ENCODE measurements around the gene EIF4G1.

DNA sequence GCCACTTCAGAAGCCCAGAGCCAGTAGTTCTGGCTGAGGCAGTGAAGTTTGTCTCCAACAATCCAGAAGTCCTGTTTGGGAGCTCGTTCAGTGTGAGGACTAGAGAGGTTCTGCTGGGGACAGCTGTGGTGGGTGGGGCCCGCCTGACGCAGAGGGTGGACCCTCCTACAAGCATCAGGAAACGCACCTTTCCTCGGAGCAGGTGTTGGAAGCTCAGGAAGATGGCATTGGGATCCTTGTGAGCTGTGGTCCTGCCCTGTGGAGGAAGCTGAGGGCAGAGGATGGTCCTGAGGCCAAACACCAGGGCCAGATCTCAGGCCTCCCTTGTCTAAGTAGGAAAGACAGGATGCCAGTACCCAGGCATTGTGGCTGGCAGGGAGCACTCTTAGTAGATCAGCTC, 58.5 kb downstream of the EIF4G1 start:
- TF ChIP-seq, protein P1, sequence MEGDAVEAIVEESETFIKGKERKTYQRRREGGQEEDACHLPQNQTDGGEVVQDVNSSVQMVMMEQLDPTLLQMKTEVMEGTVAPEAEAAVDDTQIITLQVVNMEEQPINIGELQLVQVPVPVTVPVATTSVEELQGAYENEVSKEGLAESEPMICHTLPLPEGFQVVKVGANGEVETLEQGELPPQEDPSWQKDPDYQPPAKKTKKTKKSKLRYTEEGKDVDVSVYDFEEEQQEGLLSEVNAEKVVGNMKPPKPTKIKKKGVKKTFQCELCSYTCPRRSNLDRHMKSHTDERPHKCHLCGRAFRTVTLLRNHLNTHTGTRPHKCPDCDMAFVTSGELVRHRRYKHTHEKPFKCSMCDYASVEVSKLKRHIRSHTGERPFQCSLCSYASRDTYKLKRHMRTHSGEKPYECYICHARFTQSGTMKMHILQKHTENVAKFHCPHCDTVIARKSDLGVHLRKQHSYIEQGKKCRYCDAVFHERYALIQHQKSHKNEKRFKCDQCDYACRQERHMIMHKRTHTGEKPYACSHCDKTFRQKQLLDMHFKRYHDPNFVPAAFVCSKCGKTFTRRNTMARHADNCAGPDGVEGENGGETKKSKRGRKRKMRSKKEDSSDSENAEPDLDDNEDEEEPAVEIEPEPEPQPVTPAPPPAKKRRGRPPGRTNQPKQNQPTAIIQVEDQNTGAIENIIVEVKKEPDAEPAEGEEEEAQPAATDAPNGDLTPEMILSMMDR (IDR thresholded peaks at IDR 0.05; ENCODE audit: low read depth, low read length, poor library complexity, severe bottlenecking): no peak
- no peak for TF ChIP-seq EZH2phosphoT487 (IDR thresholded peaks at IDR 0.05; ENCODE audit: borderline replicate concordance, low read length)
